ENCODE results near the gene B4GALT5. TPM values are rescaled to one million over a fixed set of nuclear protein-coding genes. Genes with fewer than 3 reads are reported as not detected.

B4GALT5 gene
- total and polyA plus RNA-seq, 2 donors (not counting 1 experiment from before 2014, with no cell fraction given) = 21.0 to 28.0 TPM

DNA sequence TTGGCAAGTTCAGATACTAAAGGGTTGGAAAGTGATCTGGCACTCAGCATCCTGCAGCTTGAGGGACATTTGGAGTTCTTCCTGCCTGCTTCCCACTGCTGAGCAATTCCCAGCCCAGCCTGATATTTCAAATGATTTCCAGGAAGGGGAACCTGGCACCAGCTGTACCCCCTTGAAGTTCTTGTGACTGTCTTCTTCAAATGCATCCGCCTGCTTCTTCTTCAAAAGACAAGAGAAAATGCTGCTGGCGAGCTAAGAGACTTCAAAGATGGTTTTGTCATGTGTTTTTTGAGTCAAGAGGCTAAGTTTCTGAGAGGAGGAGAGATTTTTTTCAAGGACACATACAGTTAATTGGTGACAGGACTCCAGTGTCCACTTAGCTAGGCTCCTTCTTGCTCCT, 42.6 kb upstream of the B4GALT5 start:
- H3K79me2 ChIP-seq (ENCODE audit: control insufficient read depth, insufficient read depth, low read length) = no peaks in the 10 kb centered on the region
- H3K27ac ChIP-seq (ENCODE audit: insufficient read depth, low read length) = no peak overlapping the region
- peaks cover 8% of the 10 kb centered on the region for H3K27me3 ChIP-seq (ENCODE audit: control insufficient read depth, insufficient read depth, low read length)
- no peak overlapping the region for H3K4me2 ChIP-seq (ENCODE audit: extremely low read depth, insufficient read depth, low read length)
- H3K9me3 ChIP-seq (ENCODE audit: control insufficient read depth, insufficient read depth, low read depth, low read length) = no peaks in the 10 kb centered on the region
- no peak overlapping the region for H3K9ac ChIP-seq (ENCODE audit: insufficient read depth, low read length)
- no peaks in the 10 kb centered on the region for H4K20me1 ChIP-seq (ENCODE audit: control insufficient read depth, extremely low read depth, insufficient read depth, low read length)
- DNase-seq (ENCODE audit: low read depth in 2 of 2) = no peak
- H3K4me3 ChIP-seq (replicated peaks in 1 of 4; ENCODE audit: control extremely low read depth in 1 of 4, insufficient read depth in 1 of 4, low read depth in 3 of 4, low read length in 4 of 4) = no peak overlapping the region
- no peaks in the 10 kb centered on the region for H3K36me3 ChIP-seq (ENCODE audit: control insufficient read depth, insufficient read depth, low read length)
- H3K4me1 ChIP-seq (ENCODE audit: control insufficient read depth, extremely low read depth, insufficient read depth, low read length) = no peaks in the 10 kb centered on the region
- TF ChIP-seq EZH2 (IDR thresholded peaks at IDR 0.05; ENCODE audit: low read length, missing control alignments) = no peak
- TF ChIP-seq, protein P1, sequence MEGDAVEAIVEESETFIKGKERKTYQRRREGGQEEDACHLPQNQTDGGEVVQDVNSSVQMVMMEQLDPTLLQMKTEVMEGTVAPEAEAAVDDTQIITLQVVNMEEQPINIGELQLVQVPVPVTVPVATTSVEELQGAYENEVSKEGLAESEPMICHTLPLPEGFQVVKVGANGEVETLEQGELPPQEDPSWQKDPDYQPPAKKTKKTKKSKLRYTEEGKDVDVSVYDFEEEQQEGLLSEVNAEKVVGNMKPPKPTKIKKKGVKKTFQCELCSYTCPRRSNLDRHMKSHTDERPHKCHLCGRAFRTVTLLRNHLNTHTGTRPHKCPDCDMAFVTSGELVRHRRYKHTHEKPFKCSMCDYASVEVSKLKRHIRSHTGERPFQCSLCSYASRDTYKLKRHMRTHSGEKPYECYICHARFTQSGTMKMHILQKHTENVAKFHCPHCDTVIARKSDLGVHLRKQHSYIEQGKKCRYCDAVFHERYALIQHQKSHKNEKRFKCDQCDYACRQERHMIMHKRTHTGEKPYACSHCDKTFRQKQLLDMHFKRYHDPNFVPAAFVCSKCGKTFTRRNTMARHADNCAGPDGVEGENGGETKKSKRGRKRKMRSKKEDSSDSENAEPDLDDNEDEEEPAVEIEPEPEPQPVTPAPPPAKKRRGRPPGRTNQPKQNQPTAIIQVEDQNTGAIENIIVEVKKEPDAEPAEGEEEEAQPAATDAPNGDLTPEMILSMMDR (conservative IDR thresholded peaks at IDR 0.05 in 1 of 2, IDR thresholded peaks at IDR 0.05 in 1 of 2; ENCODE audit: low read depth in 1 of 2, low read length in 2 of 2) = no peak
- H2AFZ ChIP-seq (ENCODE audit: low read length) = no peak overlapping the region

DNA sequence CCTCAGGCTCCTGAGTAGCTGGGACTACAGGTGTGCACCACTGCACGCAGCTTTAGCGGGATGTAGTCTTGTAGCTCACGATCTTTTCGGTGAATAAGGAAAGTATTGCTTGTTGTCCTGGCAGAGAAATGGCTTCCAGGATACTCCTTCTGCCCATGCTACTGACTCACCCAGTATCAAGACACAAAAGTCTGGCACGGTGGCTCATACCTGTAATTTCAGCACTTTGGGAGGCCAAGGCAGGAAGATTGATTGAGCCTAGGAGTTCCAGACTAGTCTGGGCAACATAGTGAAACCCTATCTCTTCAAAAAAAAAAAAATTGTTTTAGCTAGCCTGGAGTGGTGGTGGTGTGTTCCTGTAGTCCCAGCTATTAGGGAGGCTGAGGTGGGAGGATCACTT, 40.9 kb upstream of the B4GALT5 start:
- peaks cover 11% of the 10 kb centered on the region for H3K27me3 ChIP-seq (ENCODE audit: control insufficient read depth, insufficient read depth, low read length)
- H3K4me2 ChIP-seq (ENCODE audit: extremely low read depth, insufficient read depth, low read length) = no peak overlapping the region
- H3K4me1 ChIP-seq (ENCODE audit: control insufficient read depth, extremely low read depth, insufficient read depth, low read length) = no peaks in the 10 kb centered on the region
- H3K4me3 ChIP-seq (replicated peaks in 1 of 4; ENCODE audit: control extremely low read depth in 1 of 4, insufficient read depth in 1 of 4, low read depth in 3 of 4, low read length in 4 of 4) = no peak overlapping the region
- H3K27ac ChIP-seq (ENCODE audit: insufficient read depth, low read length) = no peak overlapping the region
- no peaks in the 10 kb centered on the region for H3K36me3 ChIP-seq (ENCODE audit: control insufficient read depth, insufficient read depth, low read length)
- no peaks in the 10 kb centered on the region for H3K9me3 ChIP-seq (ENCODE audit: control insufficient read depth, insufficient read depth, low read depth, low read length)
- H4K20me1 ChIP-seq (ENCODE audit: control insufficient read depth, extremely low read depth, insufficient read depth, low read length) = no peaks in the 10 kb centered on the region
- DNase-seq (ENCODE audit: low read depth in 2 of 2) = no peak
- H3K9ac ChIP-seq (ENCODE audit: insufficient read depth, low read length) = no peak overlapping the region
- no peaks in the 10 kb centered on the region for H3K79me2 ChIP-seq (ENCODE audit: control insufficient read depth, insufficient read depth, low read length)
- no peak overlapping the region for H2AFZ ChIP-seq (ENCODE audit: low read length)
- TF ChIP-seq EZH2 (IDR thresholded peaks at IDR 0.05; ENCODE audit: low read length, missing control alignments) = no peak
- TF ChIP-seq, protein P1 (conservative IDR thresholded peaks at IDR 0.05 in 1 of 2, IDR thresholded peaks at IDR 0.05 in 1 of 2; ENCODE audit: low read depth in 1 of 2, low read length in 2 of 2) = no peak

DNA sequence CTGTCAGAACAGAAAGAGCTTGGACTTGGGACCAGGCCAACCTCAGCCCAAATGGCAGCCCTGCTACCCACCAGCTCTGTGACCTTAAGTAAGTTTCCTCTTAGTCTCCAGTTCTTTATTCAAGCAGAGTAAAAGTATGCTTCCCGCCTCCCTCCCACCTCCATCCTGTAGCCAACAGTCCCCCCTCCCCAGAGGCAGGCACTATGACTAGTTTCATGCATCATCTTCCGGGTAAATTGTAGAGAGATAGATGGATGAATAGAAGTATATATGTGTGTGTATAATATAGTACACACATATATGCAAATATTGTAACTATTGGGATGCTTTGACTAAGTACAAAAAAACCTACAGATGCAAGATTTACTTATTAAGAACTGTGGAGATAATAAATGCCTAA, 39.5 kb upstream of the B4GALT5 start:
- Histone ChIP-seq H3K36me3 (ENCODE audit: control insufficient read depth, insufficient read depth, low read length) (no peaks in the 10 kb centered on the region), H2AFZ (ENCODE audit: low read length) (no peak overlapping the region), H3K27me3 (ENCODE audit: control insufficient read depth, insufficient read depth, low read length) (peaks cover 6% of the 10 kb centered on the region), H4K20me1 (ENCODE audit: control insufficient read depth, extremely low read depth, insufficient read depth, low read length) (no peaks in the 10 kb centered on the region), H3K4me1 (ENCODE audit: control insufficient read depth, extremely low read depth, insufficient read depth, low read length) (no peaks in the 10 kb centered on the region), H3K4me3 (replicated peaks in 1 of 4; ENCODE audit: control extremely low read depth in 1 of 4, insufficient read depth in 1 of 4, low read depth in 3 of 4, low read length in 4 of 4) (no peak overlapping the region), H3K27ac (ENCODE audit: insufficient read depth, low read length) (no peak overlapping the region), H3K79me2 (ENCODE audit: control insufficient read depth, insufficient read depth, low read length) (no peaks in the 10 kb centered on the region), H3K9me3 (ENCODE audit: control insufficient read depth, insufficient read depth, low read depth, low read length) (no peaks in the 10 kb centered on the region), H3K9ac (ENCODE audit: insufficient read depth, low read length) (no peak overlapping the region), H3K4me2 (ENCODE audit: extremely low read depth, insufficient read depth, low read length) (no peak overlapping the region)
- DNase-seq (ENCODE audit: low read depth in 2 of 2) = no peak
- TF ChIP-seq EZH2 (IDR thresholded peaks at IDR 0.05; ENCODE audit: low read length, missing control alignments) = no peak
- TF ChIP-seq, protein P1 (conservative IDR thresholded peaks at IDR 0.05 in 1 of 2, IDR thresholded peaks at IDR 0.05 in 1 of 2; ENCODE audit: low read depth in 1 of 2, low read length in 2 of 2) = no peak

Measured in fibroblast of lung (primary cell).